Measurements from ENCODE around the gene GNAQ.
"Not testable (repeated sequence)": the region's sequence is repeated elsewhere in the genome, so short reads cannot be mapped to it uniquely, and the experiment has no call there.

DNA sequence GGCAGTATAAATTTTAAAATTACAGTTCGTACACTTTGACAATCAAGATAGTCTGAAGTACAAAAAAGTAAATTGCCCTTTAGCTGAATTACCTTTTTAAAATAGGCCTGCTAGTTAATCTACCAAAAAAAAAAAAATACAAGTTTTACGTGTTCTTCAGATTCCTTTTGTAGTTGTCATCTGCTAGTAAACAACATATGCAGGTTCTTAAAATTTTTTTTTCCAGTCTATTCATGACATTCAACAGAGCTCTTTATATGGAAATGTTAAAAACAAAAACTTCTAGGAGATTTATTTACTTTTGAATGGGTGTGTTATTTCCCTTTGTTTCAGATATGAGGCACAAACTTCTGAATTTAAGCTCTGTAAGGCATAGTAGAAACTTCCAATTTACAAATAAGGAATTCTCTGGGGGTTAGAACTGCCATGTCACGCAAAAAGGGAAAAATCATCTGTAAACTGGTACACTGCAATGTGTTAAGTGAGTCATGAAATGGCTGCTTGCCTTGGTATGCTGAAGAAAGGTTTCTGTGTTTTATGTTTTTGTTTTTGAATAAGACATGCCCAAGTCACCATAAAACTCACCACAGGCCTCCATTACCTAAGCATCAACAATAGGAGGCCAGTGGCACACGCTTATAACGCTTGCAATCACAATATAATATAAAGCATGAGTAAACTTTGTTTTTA, 313.9 kb downstream of the GNAQ start:
- TF ChIP-seq, protein P1, sequence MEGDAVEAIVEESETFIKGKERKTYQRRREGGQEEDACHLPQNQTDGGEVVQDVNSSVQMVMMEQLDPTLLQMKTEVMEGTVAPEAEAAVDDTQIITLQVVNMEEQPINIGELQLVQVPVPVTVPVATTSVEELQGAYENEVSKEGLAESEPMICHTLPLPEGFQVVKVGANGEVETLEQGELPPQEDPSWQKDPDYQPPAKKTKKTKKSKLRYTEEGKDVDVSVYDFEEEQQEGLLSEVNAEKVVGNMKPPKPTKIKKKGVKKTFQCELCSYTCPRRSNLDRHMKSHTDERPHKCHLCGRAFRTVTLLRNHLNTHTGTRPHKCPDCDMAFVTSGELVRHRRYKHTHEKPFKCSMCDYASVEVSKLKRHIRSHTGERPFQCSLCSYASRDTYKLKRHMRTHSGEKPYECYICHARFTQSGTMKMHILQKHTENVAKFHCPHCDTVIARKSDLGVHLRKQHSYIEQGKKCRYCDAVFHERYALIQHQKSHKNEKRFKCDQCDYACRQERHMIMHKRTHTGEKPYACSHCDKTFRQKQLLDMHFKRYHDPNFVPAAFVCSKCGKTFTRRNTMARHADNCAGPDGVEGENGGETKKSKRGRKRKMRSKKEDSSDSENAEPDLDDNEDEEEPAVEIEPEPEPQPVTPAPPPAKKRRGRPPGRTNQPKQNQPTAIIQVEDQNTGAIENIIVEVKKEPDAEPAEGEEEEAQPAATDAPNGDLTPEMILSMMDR (conservative IDR thresholded peaks at IDR 0.05; ENCODE audit: low read depth, low read length) = not testable (repeated sequence)
- TF ChIP-seq EZH2 (IDR thresholded peaks at IDR 0.05; ENCODE audit: low read length, unreplicated experiment); EZH2phosphoT487 (IDR thresholded peaks at IDR 0.05; ENCODE audit: borderline replicate concordance, low read length): not testable (repeated sequence)
